T47D (cell line): ENCODE data around the gene MRAP.

Experiments
- DNase-seq, 2 experiments: peaks; one replicate each; pipeline versions ENCODE4 v3.0.0 to v3.0.0-alpha.2; 2011 to 2012; ENCODE audit warnings: low read depth in 1 of 2, low spot score in 1 of 2
- JUND ChIP-seq: IDR thresholded peaks from 2 replicates; pipeline ENCODE4 v1.6.1; 2012; ENCODE audit warnings: low read depth
- in situ Hi-C: cut with HindIII; loops from 2 replicates; pipeline ENCODE4 v1.10.0; 2016; ENCODE audit warnings: low sequenced_read_pairs, low pct_unique_long_range_greater_than_20kb

MRAP gene

DNA sequence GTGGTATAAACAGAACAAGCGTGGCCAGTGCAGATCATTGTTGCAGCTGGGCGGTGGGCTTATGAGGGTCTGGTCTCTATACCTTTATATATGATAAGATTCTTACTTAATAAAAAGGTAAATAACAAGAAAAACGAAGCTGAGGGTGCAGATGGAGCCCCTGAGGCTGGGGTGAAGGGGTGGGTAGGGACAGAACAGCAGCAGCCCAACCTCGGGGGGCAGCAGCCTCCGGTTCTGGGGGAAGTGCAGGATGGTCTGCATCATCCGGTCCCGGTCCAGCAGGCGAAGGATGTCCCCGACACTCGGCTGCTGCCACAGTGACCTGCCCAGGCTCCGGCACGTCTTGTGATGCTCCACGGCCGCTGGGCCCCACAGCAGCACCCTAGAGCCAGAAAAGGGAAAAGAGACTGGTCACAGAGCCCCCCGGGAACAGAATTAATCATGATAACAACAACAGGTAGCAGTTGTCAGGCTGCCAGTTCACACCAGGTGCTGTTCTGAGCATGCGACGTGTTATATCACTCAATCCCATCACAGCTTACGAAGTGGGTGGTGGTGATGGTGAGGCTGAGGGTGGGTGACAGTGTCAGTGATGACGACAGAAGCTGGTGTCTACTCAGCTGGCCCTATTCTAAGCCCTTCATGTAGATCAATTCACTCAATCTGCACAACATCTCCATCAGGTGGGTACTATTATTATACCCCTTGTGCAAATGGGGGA, 35.5 kb downstream of the MRAP start:
- in situ Hi-C loops, result no loop called here
- no peak for TF ChIP-seq JUND
- DNase-seq, result no peak

DNA sequence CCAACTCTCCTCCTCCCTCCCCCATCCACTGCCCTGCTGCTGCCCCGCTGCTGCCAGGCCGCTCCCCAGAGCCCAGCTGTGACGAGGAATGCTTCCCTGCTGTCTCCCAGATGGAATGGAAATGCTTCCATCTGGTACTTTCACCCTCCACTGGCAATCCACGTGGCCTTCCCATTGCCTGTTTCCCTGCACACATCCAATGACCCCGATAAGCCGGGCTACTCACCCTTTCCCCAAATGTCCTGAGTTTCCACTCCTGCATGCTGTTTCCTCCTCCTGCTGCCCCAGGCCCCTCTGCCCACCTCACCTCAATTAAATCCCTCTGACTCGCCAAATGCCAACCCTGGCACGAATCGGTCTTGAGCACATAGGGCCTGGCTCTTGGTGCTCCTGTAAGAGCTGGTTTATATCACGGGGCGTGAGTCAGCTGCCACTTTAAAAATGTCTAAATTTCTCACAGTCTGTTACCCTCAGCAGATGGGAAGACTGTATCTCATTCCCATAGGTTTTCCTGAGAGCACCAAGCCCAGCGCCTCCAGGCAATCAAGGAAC, 36.4 kb downstream of the MRAP start:
- DNase-seq, result no peak
- no peak for TF ChIP-seq JUND
- in situ Hi-C loops, result no loop called here

DNA sequence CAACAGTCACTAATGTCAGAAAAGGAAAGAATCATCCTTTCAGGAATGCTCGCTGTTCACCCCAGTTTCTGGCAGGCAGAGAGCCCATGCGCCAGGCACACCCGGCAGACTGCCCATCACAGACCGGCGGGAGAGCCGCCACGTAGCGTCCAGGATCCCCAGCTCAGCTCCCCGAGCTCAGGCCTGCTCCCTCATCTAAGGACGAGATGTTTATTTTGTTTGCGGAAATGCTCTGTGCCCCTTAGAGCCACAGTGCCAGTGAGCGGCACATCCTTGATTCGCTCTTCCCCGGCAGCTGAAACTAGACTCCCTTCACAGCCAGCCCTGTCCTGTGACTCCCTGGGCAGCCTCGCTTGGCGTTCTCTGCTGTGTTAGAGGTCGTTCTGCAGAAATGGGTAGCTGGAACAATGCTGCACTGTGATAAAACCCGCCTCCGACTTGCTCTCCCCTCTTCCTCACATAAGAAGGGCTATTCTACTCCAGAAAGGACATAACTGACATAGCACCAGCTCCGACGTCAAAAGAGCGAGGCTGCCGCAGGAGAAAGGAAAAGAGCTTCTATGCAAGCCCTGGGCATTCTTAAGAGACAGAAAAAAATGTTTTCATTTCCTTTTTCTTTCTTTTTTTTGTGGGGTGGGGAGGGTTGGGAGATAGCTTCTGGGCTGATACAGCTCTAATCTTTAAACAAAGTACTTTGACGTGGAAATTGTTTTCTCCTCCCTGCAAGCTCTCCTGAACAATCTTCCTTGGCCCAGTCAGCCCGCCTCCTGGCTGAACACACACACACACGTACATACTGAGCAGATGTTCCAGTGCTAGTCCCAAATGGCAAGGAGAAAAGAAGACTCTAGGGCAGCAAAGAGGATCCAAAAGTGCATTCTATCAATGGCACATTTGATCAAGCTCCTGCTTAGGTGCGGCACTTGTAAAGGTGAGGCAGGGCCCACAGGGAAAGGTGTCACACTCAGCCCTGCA, 37.2 kb downstream of the MRAP start:
- TF ChIP-seq JUND, result no peak
- DNase-seq, result no peak
- in situ Hi-C loops, result no loop called here

DNA sequence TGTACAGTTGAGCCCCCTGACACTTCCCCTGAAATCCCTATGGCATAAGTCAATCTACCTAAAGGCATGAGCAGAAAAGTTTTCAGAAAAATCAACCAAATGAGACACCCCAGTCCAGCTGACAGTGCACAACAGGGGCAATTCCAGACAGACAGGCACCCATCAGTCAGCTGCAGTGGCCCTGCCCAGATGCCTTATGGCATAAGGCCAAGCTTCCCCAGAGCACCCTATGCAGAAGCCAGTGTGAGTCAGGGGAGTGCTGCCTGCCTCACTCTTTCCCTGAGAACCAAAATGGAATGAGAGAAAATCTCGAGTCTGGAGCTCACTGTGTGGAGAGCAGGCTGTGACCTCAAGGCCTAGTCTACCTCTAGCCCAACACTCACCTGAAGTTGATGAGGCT, 38.1 kb downstream of the MRAP start:
- TF ChIP-seq JUND, result no peak
- no peak for DNase-seq
- in situ Hi-C loops, result no loop called here

DNA sequence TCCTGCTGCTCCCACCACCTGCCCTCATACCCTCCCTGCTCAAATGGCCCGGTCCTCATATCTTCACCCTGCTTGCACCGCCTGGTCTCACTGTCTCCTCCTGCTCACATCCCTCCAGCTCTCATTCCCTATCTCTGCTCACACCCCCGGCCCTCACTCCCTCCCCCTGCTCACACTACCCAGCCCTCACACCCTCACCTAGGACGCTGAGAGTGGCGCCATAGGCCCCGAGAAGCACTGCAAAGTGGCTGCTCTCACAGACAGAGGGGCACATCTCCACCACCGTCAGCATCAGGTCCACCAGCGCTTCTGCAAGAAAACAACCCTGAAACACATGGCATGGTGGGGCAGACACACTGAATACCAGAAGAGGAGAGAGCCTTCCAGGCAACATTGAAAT, 38.6 kb downstream of the MRAP start:
- TF ChIP-seq JUND, result no peak
- in situ Hi-C loops, result no loop called here
- no peak for DNase-seq

DNA sequence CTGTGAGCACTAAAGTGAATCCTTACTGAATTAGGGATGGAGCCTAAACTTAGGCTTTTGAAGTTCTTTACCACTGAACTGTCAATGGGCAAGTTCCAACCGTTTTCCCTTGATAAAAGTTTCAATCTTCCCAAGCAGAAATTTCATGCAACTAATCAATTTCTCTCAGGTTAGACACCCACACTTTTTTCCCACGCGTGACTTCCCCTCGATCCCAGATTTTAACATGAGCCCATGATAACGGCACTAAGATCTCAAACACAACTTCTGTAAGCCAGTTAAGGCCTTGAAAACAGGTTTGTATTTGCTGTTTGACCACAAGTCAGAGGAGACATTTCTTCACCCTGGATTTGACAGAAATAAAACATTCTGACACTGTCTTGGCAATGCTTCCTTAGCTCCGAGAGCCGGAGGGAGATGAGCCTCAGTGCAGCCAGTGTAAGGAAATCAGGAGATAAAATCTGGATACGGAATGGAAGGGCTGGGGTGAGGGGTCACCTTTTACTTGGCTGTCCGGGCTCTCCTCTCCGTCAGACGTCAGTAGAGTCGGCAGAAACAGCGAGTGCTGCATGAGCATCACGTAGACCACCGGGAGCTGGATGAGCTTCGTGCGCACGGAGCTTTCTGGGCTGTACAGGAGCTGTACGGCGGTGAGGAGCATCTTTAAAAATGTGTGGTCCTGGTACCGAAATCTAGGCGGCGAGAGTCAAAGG, 39.7 kb downstream of the MRAP start:
- peak in 1 of 2 experiments; percentile 19 for DNase-seq
- in situ Hi-C loops, result no loop called here
- TF ChIP-seq JUND, result no peak

DNA sequence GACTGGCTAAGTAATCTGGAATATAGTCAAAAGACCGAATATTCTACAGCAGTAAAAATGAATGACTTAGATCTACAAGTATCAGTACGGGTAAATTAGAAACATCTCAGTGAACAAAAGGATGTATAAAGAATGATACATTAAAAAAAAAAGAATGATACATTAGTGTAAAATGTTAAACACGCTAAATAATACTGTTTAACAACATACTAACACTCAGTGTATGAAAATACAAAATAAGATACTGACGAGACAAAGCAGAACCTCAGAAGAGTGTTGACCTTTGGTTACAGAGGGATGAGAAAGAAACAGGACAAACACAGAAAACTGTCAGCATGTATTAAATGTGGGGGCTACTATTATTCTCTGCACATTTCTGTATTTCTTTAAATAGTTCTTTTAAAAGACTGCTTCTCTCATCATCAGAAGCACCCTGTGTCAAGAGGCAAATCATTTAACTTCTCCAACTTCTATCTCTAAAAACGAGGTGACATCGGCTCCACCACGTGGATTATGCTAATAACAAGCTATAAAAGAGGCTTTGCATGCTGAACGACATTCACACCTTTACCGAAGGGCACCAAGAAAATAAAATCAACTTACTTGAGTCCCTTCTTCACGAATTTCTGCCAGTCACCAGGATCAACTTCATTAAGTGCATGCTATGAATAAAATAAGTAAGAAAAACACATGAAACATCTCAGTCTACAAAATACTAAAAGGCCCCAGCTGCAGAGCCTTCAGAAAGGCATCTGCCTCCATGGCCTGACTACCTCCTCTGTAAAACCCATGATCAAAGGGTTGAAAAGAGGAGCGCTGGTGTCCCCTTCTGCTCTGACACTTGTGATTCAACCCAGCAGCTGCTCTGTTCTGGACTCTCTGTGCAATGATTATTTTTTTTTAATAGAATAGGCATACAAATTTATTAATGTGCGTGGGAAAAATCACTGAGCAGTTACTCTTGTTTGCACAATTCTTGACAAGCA, 42.5 kb downstream of the MRAP start:
- TF ChIP-seq JUND, result no peak
- in situ Hi-C loops, result no loop called here
- DNase-seq, result no peak

DNA sequence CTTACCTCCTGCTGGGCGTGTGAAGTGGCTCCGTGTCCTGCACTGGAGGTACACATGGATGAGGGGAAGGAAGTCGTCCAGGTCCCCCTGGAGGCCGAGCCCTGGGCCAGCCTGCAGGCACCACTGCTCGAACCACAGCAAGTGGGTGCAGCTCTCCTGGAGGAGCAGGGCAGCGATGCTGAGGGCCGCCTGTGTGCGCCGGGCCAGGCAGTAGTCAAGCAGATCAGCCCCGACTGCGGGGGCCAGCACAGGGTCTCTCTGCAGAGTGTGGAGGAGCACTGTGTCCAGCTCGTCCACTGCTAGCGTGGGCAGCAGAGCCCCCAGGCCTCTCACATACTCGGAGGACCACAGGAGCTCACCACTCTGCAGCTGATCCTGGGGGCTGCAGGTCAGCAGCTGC, 48.3 kb downstream of the MRAP start:
- no peak for DNase-seq
- TF ChIP-seq JUND, result no peak
- in situ Hi-C loops, result no loop called here

DNA sequence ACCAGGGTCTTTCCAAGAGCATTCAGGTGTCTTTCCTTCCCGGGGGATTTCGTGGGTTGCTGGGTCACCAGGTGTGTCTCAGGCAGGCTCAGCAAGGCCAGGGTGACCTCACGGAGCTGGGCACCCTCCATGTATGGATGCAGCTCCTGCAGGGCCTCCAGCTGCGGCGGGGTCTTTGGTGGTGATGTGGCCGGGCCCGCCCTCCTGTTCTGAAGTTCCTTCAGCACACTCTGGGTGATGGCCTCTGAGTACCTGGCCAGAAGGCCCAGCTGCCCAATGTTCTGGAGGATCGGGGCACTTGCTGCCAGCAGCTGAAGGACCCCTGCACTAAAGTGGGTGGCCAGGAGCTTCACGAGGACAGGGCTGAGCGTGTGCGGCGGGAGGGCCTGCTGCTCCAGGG, 48.7 kb downstream of the MRAP start:
- in situ Hi-C loops, result no loop called here
- TF ChIP-seq JUND, result no peak
- DNase-seq, result no peak

DNA sequence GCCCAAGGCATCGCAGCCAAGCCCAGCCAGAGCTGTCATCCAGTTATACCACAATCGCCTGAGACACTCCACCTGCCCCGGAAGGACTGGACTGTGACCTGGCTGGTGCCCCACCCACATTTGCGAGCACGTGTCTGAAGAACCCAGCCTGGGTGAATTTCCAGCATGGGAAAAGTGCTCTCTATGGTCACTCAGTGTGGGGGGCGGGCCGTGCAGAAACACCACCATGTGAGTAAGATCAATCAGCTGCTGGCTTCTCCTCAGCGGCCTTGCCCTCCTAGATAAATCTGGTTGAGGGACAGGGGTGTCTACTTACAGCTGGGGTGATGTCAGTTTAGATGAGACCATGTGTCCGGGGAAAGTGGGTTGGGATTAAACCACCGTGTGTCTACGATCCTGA, 49.3 kb downstream of the MRAP start:
- in situ Hi-C loops, result no loop called here
- no peak for TF ChIP-seq JUND
- DNase-seq, result no peak

DNA sequence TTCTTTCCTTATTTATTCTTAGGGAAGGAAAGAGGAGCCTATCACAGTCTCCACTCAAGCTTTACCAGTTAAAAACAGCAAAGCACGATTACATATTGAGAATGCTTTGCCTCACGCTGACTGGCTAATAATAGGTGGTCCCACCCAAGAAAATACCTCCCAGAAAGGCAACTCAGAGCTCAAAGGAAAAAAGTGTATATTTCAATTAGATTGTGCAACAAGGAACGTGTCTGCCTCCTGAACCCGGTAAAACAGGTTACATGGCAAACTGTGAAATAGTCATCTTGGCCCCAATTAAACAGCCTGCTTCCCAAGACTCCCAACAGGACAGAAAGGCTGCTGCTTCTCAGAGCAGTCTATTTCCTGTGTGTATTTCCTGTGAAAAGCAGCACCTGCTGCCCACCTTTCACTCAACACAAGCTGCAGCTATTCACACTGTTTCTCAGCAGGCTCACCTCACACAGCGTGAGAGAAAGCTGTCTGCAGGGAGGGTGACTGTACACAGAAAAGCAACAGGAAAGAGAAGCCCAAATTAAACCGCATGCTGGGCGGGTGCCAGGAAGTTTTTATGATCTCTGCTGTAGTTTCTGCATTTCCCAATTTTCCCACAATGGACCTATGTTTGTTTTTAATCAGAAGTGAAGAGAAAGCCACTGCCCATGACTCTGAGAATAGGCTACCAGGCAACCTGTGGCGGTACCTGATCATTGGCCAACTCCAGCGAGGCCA, 50.1 kb downstream of the MRAP start:
- in situ Hi-C loops, result no loop called here
- peak; percentile 66 to 93 for DNase-seq
- TF ChIP-seq JUND, result no peak
